H9 (cell line): ENCODE measurements around the gene TFDP3. TPM values are rescaled to one million over a fixed set of nuclear protein-coding genes. Genes with fewer than 3 reads are reported as not detected.

ENCODE experiments used
- DNase-seq: peaks from one replicate; pipeline ENCODE4 v3.0.0-alpha.2; 2017
- H2AFZ ChIP-seq: one replicate; pipeline ENCODE4 v1.6.1; 2013; ENCODE audit warnings: mild to moderate bottlenecking, low read length, control low read depth, moderate library complexity
- H2AK5ac ChIP-seq: 2 replicates; pipeline ENCODE4 v1.6.1; 2013; ENCODE audit warnings: low read length, control low read depth, mixed read lengths; ENCODE audit not compliant: insufficient read length
- H2BK120ac ChIP-seq: one replicate; pipeline ENCODE4 v1.6.1; 2013; ENCODE audit warnings: low read depth, mild to moderate bottlenecking, low read length, control low read depth, inconsistent platforms; ENCODE audit not compliant: poor library complexity, severe bottlenecking
- H2BK12ac ChIP-seq: 2 replicates; pipeline ENCODE4 v1.6.1; 2013; ENCODE audit warnings: low read length, control low read depth, mixed read lengths, low read depth; ENCODE audit not compliant: insufficient read length
- H2BK15ac ChIP-seq: 2 replicates; pipeline ENCODE4 v1.6.1; 2013; ENCODE audit warnings: low read depth, low read length, control low read depth
- H2BK20ac ChIP-seq: one replicate; pipeline ENCODE4 v1.6.1; 2013; ENCODE audit warnings: low read depth, mild to moderate bottlenecking, low read length, control low read depth, inconsistent platforms; ENCODE audit not compliant: poor library complexity, severe bottlenecking
- H2BK5ac ChIP-seq: 2 replicates; pipeline ENCODE4 v1.6.1; 2013; ENCODE audit warnings: low read length, control low read depth, mixed read lengths; ENCODE audit not compliant: insufficient read length
- H3K14ac ChIP-seq: 2 replicates; pipeline ENCODE4 v1.6.1; 2013; ENCODE audit warnings: low read length, control low read depth; ENCODE audit not compliant: insufficient read depth
- H3K18ac ChIP-seq: 2 replicates; pipeline ENCODE4 v1.6.1; 2013; ENCODE audit warnings: low read depth, mild to moderate bottlenecking, mixed read lengths, low read length, control low read depth; ENCODE audit not compliant: insufficient read length
- H3K23ac ChIP-seq: 2 replicates; pipeline ENCODE4 v1.6.1; 2013; ENCODE audit warnings: low read length, control low read depth, mixed read lengths, low read depth; ENCODE audit not compliant: insufficient read length
- H3K23me2 ChIP-seq: 2 replicates; pipeline ENCODE4 v1.6.1; 2013; ENCODE audit warnings: low read depth, mild to moderate bottlenecking, mixed read lengths, low read length, control low read depth; ENCODE audit not compliant: insufficient read length, poor library complexity, severe bottlenecking
- H3K27ac ChIP-seq: 2 replicates; pipeline ENCODE4 v1.5.1; 2013; ENCODE audit warnings: low read length, control low read depth, mixed read lengths, low read depth; ENCODE audit not compliant: insufficient read length
- H3K27me3 ChIP-seq: 2 replicates; pipeline ENCODE4 v1.6.1; 2013; ENCODE audit warnings: low read length, control low read depth, inconsistent platforms; ENCODE audit not compliant: insufficient read depth
- H3K4ac ChIP-seq: 2 replicates; pipeline ENCODE4 v1.6.1; 2013; ENCODE audit warnings: low read depth, mild to moderate bottlenecking, control low read depth, inconsistent platforms, low read length, moderate library complexity
- H3K4me1 ChIP-seq: 2 replicates; pipeline ENCODE4 v1.6.1; 2013; ENCODE audit warnings: low read length, control low read depth, inconsistent platforms; ENCODE audit not compliant: insufficient read depth
- H3K4me2 ChIP-seq: 2 replicates; pipeline ENCODE4 v1.6.1; 2013; ENCODE audit warnings: low read length, control low read depth, mixed read lengths; ENCODE audit not compliant: insufficient read length, insufficient read depth
- H3K56ac ChIP-seq: 2 replicates; pipeline ENCODE4 v1.6.1; 2013; ENCODE audit warnings: low read depth, mild to moderate bottlenecking, mixed read lengths, low read length, control low read depth; ENCODE audit not compliant: insufficient read length
- H3K79me1 ChIP-seq: 2 replicates; pipeline ENCODE4 v1.6.1; 2013; ENCODE audit warnings: low read depth, mild to moderate bottlenecking, moderate library complexity, low read length, control low read depth, inconsistent platforms; ENCODE audit not compliant: insufficient read depth, poor library complexity, severe bottlenecking
- H3K79me2 ChIP-seq: 2 replicates; pipeline ENCODE4 v1.6.1; 2013; ENCODE audit warnings: low read length, control low read depth, inconsistent platforms; ENCODE audit not compliant: insufficient read depth
- H3K9ac ChIP-seq: 2 replicates; pipeline ENCODE4 v1.6.1; 2013; ENCODE audit warnings: low read length, control low read depth, mixed read lengths; ENCODE audit not compliant: insufficient read length; ENCODE audit errors: extremely low read depth
- H3K9me3 ChIP-seq: one replicate; pipeline ENCODE4 v1.6.1; 2013; ENCODE audit warnings: low read depth, low read length, inconsistent platforms; ENCODE audit not compliant: control insufficient read depth
- H3T11ph ChIP-seq: one replicate; pipeline ENCODE4 v1.6.1; 2013; ENCODE audit warnings: mild to moderate bottlenecking, low read length, control low read depth, inconsistent platforms
- H4K20me1 ChIP-seq: one replicate; pipeline ENCODE4 v1.6.1; 2013; ENCODE audit not compliant: control insufficient read depth, insufficient read length, insufficient read depth
- H4K5ac ChIP-seq: 2 replicates; pipeline ENCODE4 v1.6.1; 2013; ENCODE audit warnings: low read depth, mild to moderate bottlenecking, mixed read lengths, low read length, control low read depth; ENCODE audit not compliant: insufficient read length
- H4K8ac ChIP-seq: replicated peaks from 2 replicates; pipeline ENCODE4 v1.6.1; 2013; ENCODE audit warnings: low read length, control low read depth, mixed read lengths, low read depth; ENCODE audit not compliant: insufficient read length
- H4K91ac ChIP-seq: 2 replicates; pipeline ENCODE4 v1.6.1; 2013; ENCODE audit warnings: low read depth, mild to moderate bottlenecking, moderate library complexity, mixed read lengths, low read length, control low read depth; ENCODE audit not compliant: insufficient read length
- H3K27ac Mint-ChIP-seq, 3 experiments: 2 replicates in 2 of 3; 3 replicates in 1 of 3; pipeline ENCODE4 v1.8.0; 2020 to 2021; ENCODE audit warnings: mixed read lengths in 3 of 3, mild to moderate bottlenecking in 1 of 3, moderate library complexity in 1 of 3
- H3K27me3 Mint-ChIP-seq: 2 replicates; pipeline ENCODE4 v1.8.0; 2021; ENCODE audit warnings: low read depth, mild to moderate bottlenecking, moderate library complexity, mixed read lengths
- H3K36me3 Mint-ChIP-seq, 3 experiments: 2 replicates in 2 of 3; 3 replicates in 1 of 3; pipeline ENCODE4 v1.8.0; 2020 to 2021; ENCODE audit warnings: low read depth in 3 of 3, mixed read lengths in 3 of 3; ENCODE audit not compliant: insufficient read depth in 1 of 3
- H3K4me1 Mint-ChIP-seq, 2 experiments: 2 replicates each; pipeline ENCODE4 v1.8.0; 2020; ENCODE audit warnings: mixed read lengths in 2 of 2
- H3K4me3 Mint-ChIP-seq, 2 experiments: 2 replicates in 1 of 2; 3 replicates in 1 of 2; pipeline ENCODE4 v1.8.0; 2020 to 2021; ENCODE audit warnings: mild to moderate bottlenecking in 2 of 2, mixed read lengths in 2 of 2, moderate library complexity in 1 of 2
- H3K9me3 Mint-ChIP-seq, 2 experiments: 2 replicates in 1 of 2; 3 replicates in 1 of 2; pipeline ENCODE4 v1.8.0; 2020; ENCODE audit warnings: mild to moderate bottlenecking in 2 of 2, mixed read lengths in 2 of 2, moderate library complexity in 1 of 2
- WGBS: extraction: QIAGEN DNeasy Blood & Tissue Kit; methylation state at CpG from one replicate; pipeline ENCODE4 v1.1.7; 2013; ENCODE audit warnings: missing lambda C conversion rate, low lambda C conversion rate, mixed read lengths; ENCODE audit not compliant: insufficient read length; ENCODE audit errors: extremely low coverage; 5-methylcytosine and 5-hydroxymethylcytosine counted together
- total RNA-seq: library from RNA; stranded (reverse); gene quantifications from 2 replicates; pipeline ENCODE4 v1.2.1, GENCODE V29; 2021
- TF ChIP-seq, protein P1 (sequence below): fragments of 200-600 bp; sonication (generic); conservative IDR thresholded peaks from 3 replicates; pipeline ENCODE4 v1.8.0; 2021; ENCODE audit warnings: antibody characterized with exemption, mild to moderate bottlenecking

The TFDP3 gene
- total RNA-seq, 1 experiment from 2014 or later = not detected

- H3K27me3 ChIP-seq = no peaks in the 10 kb centered on the region
- Mint-ChIP-seq H3K27ac (no peak overlapping the region), H3K36me3 (no peaks in the 10 kb centered on the region), H3K9me3 (peaks cover 2 to 3% of the 10 kb centered on the region in 2 experiments; a peak in 1 of 5 replicates), H3K4me3 (no peak overlapping the region), H3K4me1 (peaks cover 7 to 12% of the 10 kb centered on the region in 2 experiments), H3K27me3 (peaks cover 7% of the 10 kb centered on the region)
- H3K4ac ChIP-seq = no peak overlapping the region
- no peaks in the 10 kb centered on the region for H3K9me3 ChIP-seq
- no peak overlapping the region for H3K27ac ChIP-seq
- H4K20me1 ChIP-seq = no peaks in the 10 kb centered on the region
- H3K56ac ChIP-seq = no peak overlapping the region
- H2AFZ ChIP-seq = no peak overlapping the region
- H3K23me2 ChIP-seq = no peaks in the 10 kb centered on the region
- H3K4me1 ChIP-seq = no peaks in the 10 kb centered on the region
- H4K8ac ChIP-seq = no peak overlapping the region
- TF ChIP-seq, protein P1, sequence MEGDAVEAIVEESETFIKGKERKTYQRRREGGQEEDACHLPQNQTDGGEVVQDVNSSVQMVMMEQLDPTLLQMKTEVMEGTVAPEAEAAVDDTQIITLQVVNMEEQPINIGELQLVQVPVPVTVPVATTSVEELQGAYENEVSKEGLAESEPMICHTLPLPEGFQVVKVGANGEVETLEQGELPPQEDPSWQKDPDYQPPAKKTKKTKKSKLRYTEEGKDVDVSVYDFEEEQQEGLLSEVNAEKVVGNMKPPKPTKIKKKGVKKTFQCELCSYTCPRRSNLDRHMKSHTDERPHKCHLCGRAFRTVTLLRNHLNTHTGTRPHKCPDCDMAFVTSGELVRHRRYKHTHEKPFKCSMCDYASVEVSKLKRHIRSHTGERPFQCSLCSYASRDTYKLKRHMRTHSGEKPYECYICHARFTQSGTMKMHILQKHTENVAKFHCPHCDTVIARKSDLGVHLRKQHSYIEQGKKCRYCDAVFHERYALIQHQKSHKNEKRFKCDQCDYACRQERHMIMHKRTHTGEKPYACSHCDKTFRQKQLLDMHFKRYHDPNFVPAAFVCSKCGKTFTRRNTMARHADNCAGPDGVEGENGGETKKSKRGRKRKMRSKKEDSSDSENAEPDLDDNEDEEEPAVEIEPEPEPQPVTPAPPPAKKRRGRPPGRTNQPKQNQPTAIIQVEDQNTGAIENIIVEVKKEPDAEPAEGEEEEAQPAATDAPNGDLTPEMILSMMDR = peak; percentile 73
- H4K91ac ChIP-seq = no peak overlapping the region
- DNase-seq = no peak
- H3K79me1 ChIP-seq = no peaks in the 10 kb centered on the region
- H2BK5ac ChIP-seq = no peak overlapping the region
- no peak overlapping the region for H3T11ph ChIP-seq
- no peak overlapping the region for H2BK120ac ChIP-seq
- H4K5ac ChIP-seq = no peak overlapping the region
- H3K9ac ChIP-seq = no peak overlapping the region
- no peaks in the 10 kb centered on the region for H3K79me2 ChIP-seq
- no peak overlapping the region for H2BK12ac ChIP-seq
- H2BK20ac ChIP-seq = no peak overlapping the region
- no peak overlapping the region for H2AK5ac ChIP-seq
- no peak overlapping the region for H3K23ac ChIP-seq
- no peak overlapping the region for H3K18ac ChIP-seq
- H3K4me2 ChIP-seq = no peak overlapping the region
- no peak overlapping the region for H2BK15ac ChIP-seq
- no peak overlapping the region for H3K14ac ChIP-seq
- WGBS = no CpG with 5 or more reads among the region's 1 CpG
These were observed 2.4 kb downstream of the TFDP3 start for GRCh38 chrX:133215747-133216146.
